Naive B cell (primary cell): Measurements from ENCODE around the gene POU3F2. TPM values are rescaled to one million over a fixed set of nuclear protein-coding genes. Genes with fewer than 3 reads are reported as not detected.

Experiments
- ATAC-seq, 2 donors: fragments of 150-1000 bp; cut with Tn5 transposase; 2 replicates each; pipeline ENCODE4 v1.10.0; 2021; ENCODE audit warnings: low read depth in 2 of 2, mild to moderate bottlenecking in 2 of 2, moderate library complexity in 2 of 2
- DNase-seq: peaks from one replicate; pipeline ENCODE4 v3.0.0; 2022
- H3K27ac Mint-ChIP-seq, 6 donors: one replicate each; pipeline ENCODE4 v1.8.0; 2020 to 2022; ENCODE audit warnings: mild to moderate bottlenecking in 6 of 6, mixed read lengths in 6 of 6, moderate library complexity in 5 of 6, inconsistent platforms in 2 of 6
- H3K27me3 Mint-ChIP-seq, 3 donors: one replicate each; pipeline ENCODE4 v1.8.0; 2021 to 2022; ENCODE audit warnings: mixed read lengths in 3 of 3, mild to moderate bottlenecking in 1 of 3
- H3K36me3 Mint-ChIP-seq, 2 donors: one replicate each; pipeline ENCODE4 v1.8.0; 2020 to 2022; ENCODE audit warnings: mixed read lengths in 2 of 2, inconsistent platforms in 1 of 2, mild to moderate bottlenecking in 1 of 2
- H3K4me1 Mint-ChIP-seq, 3 donors: one replicate each; pipeline ENCODE4 v1.8.0; 2020 to 2022; ENCODE audit warnings: mixed read lengths in 3 of 3, inconsistent platforms in 1 of 3, mild to moderate bottlenecking in 1 of 3, moderate library complexity in 1 of 3
- H3K4me3 Mint-ChIP-seq, 8 donors: one replicate each; pipeline ENCODE4 v1.8.0; 2020 to 2022; ENCODE audit warnings: mild to moderate bottlenecking in 8 of 8, mixed read lengths in 8 of 8, moderate library complexity in 8 of 8, inconsistent platforms in 2 of 8
- H3K9me3 Mint-ChIP-seq, 7 donors: one replicate each; pipeline ENCODE4 v1.8.0; 2020 to 2022; ENCODE audit warnings: mixed read lengths in 7 of 7, mild to moderate bottlenecking in 5 of 7, inconsistent platforms in 2 of 7, moderate library complexity in 1 of 7
- polyA plus RNA-seq, 6 donors: library from polyadenylated mRNA; unstranded; fragments of 300-500 nt; fragmentation: Illumina TruSeq; gene quantifications; one replicate each; pipeline ENCODE4 v1.2.3, GENCODE V29; 2021; ENCODE audit warnings: low read depth in 6 of 6

POU3F2 gene
- polyA plus RNA-seq, 6 donors from 2014 or later, result not detected

DNA sequence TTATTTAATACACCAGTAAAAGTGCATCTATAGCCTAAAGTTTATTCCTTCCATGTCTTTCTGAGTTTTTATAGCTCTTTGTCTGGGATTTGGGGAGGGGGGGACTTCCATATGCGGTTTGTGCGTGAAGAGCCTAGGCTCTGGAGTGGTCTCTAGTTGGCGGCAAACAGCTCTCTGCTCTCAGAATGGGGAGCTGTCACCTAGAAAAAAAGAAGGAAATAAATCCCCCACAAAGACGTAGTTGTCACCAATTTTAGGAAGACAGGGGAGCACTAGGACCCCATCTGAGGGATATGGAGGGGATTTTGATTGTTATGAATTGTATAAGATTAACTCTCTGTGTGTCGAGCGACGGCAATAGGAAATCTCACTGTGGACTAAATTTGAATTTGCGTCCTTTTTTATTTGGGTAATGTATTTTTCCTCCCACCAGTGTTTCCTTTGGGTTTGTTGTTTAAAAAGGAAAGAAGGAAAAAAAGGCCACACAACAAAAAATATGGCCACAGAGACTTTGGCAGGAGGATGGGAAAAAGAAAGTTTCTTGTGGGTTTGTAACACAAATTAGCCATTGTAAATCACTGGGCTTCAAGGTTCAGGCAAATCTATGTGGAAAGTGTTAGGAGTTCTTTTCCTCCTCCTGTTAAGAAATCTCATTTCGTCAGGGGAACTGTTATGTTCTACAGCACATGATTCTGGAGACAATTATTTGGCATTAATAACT, 7.4 kb downstream of the POU3F2 start:
- H3K4me3 Mint-ChIP-seq, result peak overlapping the region in 1 of 8 donors; percentile 13
- H3K36me3 Mint-ChIP-seq, result no peaks in the 10 kb centered on the region
- peak overlapping the region in 2 of 6 donors; percentile 44 to 88 for H3K27ac Mint-ChIP-seq
- H3K27me3 Mint-ChIP-seq, result peaks cover 84 to 93% (median 90%) of the 10 kb centered on the region in 3 donors
- H3K4me1 Mint-ChIP-seq, result peaks cover 26 to 36% (median 32%) of the 10 kb centered on the region in 3 donors
- ATAC-seq (no peak), DNase-seq (no peak)
- peaks cover 0 to 3% (median 1%) of the 10 kb centered on the region in 7 donors for H3K9me3 Mint-ChIP-seq

DNA sequence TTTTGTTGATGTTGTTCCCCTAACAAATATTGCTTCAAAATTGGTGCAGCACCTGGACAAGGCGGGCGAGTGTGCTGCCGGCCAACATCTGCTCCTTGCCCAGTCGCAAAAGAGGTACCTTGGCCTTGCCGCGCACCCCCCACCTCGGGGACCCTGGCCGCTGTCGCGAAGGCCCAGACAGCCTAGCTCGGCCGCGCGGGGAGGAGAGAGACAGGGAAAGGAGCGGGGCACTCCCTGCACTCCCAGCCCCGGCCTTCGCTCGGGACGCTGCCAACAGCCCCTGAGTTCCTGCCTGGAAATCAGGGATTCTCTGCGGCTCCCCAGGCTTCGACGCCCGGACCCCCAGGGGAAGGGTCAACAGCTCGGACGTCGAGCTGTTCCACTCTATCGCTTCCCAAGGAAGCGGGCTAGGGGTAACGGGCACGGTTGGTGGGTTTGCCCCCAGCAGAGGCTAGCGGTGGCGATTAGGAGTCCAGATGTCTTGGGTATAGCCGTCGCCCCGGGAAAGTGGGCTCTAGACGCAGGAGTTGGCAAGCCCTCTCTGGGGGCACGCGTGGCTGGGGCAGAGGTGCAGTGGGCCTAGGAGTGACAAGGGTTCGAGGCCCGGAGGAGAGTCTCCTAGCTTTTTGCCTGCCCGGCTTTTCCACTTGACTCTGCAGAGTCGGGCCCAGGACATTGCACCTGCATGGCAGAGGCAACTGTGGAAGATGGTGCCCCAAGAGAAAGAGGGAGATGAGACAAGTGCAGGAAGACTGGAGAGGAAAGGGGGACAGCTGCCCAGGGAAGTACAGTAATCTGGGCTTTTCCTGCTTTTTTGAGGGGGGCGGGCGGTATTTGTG, 8.2 kb downstream of the POU3F2 start:
- H3K27me3 Mint-ChIP-seq, result peaks cover 85 to 93% (median 90%) of the 10 kb centered on the region in 3 donors
- ATAC-seq (no peak), DNase-seq (no peak)
- H3K36me3 Mint-ChIP-seq, result no peaks in the 10 kb centered on the region
- H3K4me3 Mint-ChIP-seq, result peak overlapping the region in 5 of 8 donors; percentile 13 to 79 (median 42)
- H3K27ac Mint-ChIP-seq, result peak overlapping the region in 5 of 6 donors; percentile 7 to 85 (median 36)
- peaks cover 0 to 3% (median 0%) of the 10 kb centered on the region in 7 donors for H3K9me3 Mint-ChIP-seq
- peaks cover 32 to 38% (median 32%) of the 10 kb centered on the region in 3 donors for H3K4me1 Mint-ChIP-seq

DNA sequence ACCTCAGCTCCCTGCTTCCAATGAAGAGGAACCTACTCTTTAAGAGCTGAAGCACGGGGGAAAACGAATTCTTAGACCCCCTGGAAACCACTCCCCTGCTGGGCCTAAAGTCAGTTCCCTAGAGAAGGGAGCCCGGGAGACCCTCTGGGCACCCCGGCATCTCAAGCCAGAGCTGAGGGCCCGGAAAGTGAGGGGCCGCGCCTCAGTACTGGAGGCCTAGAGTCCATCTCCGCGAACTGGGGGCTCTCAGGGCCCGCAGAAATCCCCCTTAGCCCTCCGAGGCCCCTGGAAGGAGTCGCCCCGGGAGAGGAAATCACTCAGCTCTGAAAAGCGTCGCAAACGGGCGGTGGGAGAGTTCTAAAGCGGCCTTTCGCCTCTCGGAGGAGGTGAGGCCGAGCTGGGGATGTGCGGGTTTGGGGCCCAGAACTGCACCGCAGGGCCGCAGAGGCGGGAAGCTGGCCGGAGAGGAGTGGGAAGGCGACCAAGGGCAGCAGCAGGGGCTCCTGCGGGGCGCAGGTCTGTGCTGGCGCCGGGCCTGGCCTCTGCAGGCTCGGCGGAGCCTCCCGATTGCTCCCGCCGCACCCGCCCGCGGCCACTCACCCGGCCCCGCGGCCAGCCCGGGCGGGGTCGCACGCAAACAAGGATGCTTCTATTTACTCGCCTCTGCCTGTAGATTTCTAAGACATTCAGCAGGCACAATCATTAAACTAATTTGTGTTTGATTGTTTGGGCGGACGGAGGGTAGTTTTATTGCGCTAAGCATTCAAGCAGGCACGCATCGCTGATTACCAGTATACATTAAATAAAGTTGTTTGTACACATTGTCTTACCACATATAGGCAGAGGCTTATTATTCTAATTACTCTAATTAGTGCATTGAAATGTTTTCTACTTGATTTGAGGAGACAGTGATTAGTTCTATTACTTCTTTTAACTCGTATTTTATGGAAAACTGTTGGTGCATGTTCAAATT, 9.2 kb downstream of the POU3F2 start:
- ATAC-seq (no peak), DNase-seq (no peak)
- Mint-ChIP-seq H3K4me1 (peaks cover 32 to 48% (median 35%) of the 10 kb centered on the region in 3 donors), H3K27me3 (peaks cover 80 to 92% (median 90%) of the 10 kb centered on the region in 3 donors), H3K36me3 (peaks cover under 1 to 2% of the 10 kb centered on the region in 2 donors), H3K9me3 (peaks cover 0 to 3% (median 0%) of the 10 kb centered on the region in 7 donors), H3K27ac (peak overlapping the region in 5 of 6 donors; percentile 0 to 97 (median 50)), H3K4me3 (peak overlapping the region in 7 of 8 donors; percentile 4 to 79 (median 51))

DNA sequence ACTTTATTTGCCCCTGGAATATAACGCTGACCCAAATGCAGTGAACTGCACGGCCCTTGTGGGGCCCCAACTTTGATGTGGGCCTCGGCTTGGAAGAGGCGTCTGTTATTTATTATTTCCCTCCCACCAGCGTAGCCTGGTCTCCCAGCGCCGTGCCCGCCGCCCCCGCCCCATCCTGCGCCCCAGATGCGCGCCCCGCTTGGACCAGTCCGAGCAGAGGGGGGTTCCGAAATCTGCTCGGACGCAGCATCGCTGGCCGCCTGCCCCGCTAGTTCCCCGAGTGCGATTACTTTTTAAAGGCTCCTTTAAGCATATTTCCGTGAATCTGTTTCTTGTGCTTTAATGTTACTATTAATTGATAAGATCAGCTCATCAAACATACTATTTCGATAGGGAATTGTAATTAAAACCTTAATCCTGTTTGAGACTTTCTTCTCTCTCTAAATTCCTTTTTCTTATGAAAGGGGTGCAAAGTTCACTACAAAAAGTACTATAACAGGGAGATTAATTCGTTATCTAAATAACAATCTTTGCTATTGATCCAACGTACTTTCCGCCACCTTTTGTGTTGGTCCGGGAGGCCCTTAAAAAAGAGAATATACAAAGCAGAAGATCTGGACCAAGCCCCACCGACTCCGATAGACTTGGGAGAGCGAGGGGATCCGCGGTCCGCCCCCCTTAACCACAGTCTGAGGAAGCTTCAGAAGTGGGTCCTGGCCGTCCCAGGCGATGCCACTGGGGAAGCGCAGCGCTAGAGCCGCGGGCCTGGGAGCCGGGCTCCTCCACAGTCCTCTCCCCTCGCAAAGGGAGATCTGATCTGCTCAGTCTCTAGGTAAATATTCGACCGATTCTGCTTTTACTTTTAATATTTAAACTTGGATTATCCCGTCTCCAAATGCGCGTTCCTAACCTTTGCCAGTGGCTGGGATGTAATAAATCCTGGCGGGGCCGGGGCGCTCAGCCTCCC, 10.2 kb downstream of the POU3F2 start:
- H3K9me3 Mint-ChIP-seq, result peaks cover 0 to 3% (median 0%) of the 10 kb centered on the region in 7 donors
- peak overlapping the region in 3 of 6 donors; percentile 56 to 88 (median 57) for H3K27ac Mint-ChIP-seq
- ATAC-seq (no peak), DNase-seq (no peak)
- peaks cover 32 to 49% (median 40%) of the 10 kb centered on the region in 3 donors for H3K4me1 Mint-ChIP-seq
- H3K36me3 Mint-ChIP-seq, result peaks cover 7 to 10% of the 10 kb centered on the region in 2 donors
- peak overlapping the region; percentile 2 to 81 (median 68) for H3K4me3 Mint-ChIP-seq
- H3K27me3 Mint-ChIP-seq, result peaks cover 80 to 95% (median 95%) of the 10 kb centered on the region in 3 donors

DNA sequence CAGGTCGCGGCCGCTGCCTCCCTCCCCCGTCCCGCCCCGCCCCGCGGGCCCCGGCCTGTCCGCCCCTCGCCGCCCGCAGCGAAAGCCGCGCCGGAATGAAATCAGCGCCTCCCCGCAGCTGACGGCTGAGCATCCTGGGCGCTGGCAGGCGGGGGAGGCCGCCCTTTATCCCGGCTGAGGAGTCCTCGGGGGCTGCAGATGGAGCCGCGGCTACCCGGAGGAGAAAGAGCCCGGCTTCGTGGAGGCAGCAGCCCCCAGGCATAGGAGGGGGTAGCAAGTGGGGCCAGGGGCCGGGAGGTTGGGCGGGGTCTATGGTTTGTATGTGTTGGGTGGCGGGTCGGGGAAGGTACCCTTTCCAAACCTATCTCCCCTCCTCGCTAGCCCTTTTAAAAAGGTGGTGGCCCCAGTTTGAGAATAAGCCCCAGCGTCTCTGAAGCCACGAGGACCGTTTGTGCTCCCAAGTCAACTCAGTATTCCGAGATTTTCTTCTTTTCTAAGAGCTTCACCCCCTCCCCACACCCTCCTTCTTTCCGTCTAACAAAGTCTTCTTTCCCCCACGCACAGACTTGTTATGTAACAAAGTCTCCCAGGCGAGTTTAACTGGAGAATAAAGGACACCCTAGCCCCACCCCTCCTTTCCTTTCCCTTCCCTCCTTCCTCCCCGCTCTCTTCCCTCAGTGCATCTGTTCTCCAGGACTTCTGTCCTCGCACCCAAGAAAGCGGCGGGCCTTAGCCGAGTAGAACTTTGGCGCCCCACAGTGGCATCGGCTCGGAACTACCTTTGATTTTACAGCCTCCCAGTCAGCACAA, 11.0 kb downstream of the POU3F2 start:
- H3K27me3 Mint-ChIP-seq, result peaks cover 71 to 93% (median 90%) of the 10 kb centered on the region in 3 donors
- ATAC-seq (peak; percentile 58 to 68), DNase-seq (peak; percentile 58)
- H3K4me3 Mint-ChIP-seq, result peak overlapping the region; percentile 42 to 92 (median 86)
- H3K4me1 Mint-ChIP-seq, result peaks cover 32 to 49% (median 40%) of the 10 kb centered on the region in 3 donors
- peaks cover 7 to 10% of the 10 kb centered on the region in 2 donors for H3K36me3 Mint-ChIP-seq
- peaks cover 0 to 3% (median 0%) of the 10 kb centered on the region in 7 donors for H3K9me3 Mint-ChIP-seq
- H3K27ac Mint-ChIP-seq, result peak overlapping the region in 3 of 6 donors; percentile 9 to 93 (median 81)

DNA sequence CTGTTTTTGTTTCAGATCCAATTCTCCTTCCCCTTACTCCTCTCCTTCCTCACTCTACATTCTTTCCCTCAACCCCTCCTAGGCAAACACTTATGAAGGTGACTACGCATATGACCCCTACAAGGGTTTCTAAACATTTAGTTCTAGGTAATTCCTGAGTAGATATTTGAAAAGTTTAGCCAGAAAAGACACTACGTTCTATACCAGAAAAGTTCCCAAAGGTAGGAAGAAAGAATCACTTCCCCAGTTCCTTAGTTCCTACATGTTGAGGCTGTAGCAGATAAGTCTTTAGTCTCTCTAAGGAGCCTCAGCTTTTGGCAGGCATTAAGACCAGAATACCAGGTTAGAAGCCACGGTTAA, 11.6 kb downstream of the POU3F2 start:
- peaks cover 0 to 3% (median 0%) of the 10 kb centered on the region in 7 donors for H3K9me3 Mint-ChIP-seq
- H3K4me3 Mint-ChIP-seq, result peak overlapping the region; percentile 42 to 92 (median 86)
- no peak for DNase-seq
- H3K27me3 Mint-ChIP-seq, result peaks cover 65 to 87% (median 84%) of the 10 kb centered on the region in 3 donors
- H3K4me1 Mint-ChIP-seq, result peaks cover 32 to 49% (median 40%) of the 10 kb centered on the region in 3 donors
- H3K27ac Mint-ChIP-seq, result peak overlapping the region in 2 of 6 donors; percentile 9 to 81
- ATAC-seq, result no peak
- H3K36me3 Mint-ChIP-seq, result peaks cover 7 to 10% of the 10 kb centered on the region in 2 donors

DNA sequence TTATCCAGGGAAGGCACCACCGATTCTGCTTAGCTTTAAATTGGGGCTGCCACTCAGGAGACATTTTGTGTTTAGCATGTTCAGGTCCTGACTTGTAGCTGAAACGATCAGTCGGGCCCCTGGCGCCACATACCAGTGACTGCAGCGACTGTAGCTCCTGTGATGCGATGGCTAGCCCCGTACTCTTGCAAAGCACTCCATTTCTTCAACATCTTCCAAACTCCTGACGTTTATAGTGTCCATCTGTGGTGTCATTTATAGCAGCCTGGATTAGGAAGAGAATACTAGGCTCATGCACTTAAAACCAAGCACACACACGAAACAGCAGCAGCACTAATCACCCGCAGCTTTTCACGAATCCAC, 13.0 kb downstream of the POU3F2 start:
- H3K36me3 Mint-ChIP-seq, result peaks cover 7 to 10% of the 10 kb centered on the region in 2 donors
- ATAC-seq, result no peak
- H3K9me3 Mint-ChIP-seq, result peaks cover 0 to 3% (median 0%) of the 10 kb centered on the region in 7 donors
- H3K4me3 Mint-ChIP-seq, result peak overlapping the region in 6 of 8 donors; percentile 5 to 72 (median 33)
- peaks cover 25 to 46% (median 40%) of the 10 kb centered on the region in 3 donors for H3K4me1 Mint-ChIP-seq
- H3K27me3 Mint-ChIP-seq, result peaks cover 52 to 74% (median 73%) of the 10 kb centered on the region in 3 donors
- H3K27ac Mint-ChIP-seq, result no peak overlapping the region
- DNase-seq, result no peak

DNA sequence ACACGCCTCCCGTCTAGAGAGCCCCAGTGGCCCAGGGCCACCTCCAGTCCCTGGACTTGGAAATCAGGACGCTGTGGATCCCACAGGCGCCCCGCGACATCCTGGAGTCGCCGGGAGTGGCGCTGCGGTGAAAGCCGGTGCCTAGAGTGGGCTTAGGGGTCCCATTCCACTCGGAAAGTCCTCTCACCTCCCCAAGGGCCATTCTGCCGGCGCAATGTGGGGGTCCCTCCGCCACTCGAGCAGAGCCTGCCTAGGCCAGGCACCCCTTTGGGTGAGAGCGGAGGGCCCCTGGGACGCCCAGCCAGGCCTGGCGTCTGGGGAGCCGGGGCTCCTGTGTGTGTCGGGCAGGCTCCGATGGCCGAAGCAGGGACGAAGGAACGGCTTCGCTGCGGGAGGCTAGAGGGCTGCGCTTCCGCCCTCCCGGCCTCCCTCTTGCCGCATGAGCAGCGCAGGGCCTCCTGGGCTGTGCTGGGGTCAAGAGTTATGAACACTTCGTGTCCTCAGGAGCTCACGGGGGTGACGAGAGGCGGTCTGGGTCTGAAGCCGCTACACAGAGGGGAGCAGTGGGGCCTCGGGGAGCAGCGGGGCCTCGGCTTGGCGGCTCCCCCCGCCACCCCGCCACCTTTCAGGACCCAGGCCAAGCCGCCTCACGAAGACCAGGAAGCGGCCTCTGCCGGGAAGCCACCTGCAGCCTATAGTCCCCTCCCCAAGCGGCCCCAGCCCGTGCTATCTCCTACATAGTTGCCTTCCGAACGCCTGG, 13.6 kb downstream of the POU3F2 start:
- Mint-ChIP-seq H3K4me3 (peak overlapping the region in 5 of 8 donors; percentile 26 to 72 (median 53)), H3K4me1 (peaks cover 22 to 41% (median 37%) of the 10 kb centered on the region in 3 donors), H3K9me3 (peaks cover 0 to 3% (median 0%) of the 10 kb centered on the region in 7 donors), H3K27ac (peak overlapping the region in 2 of 6 donors; percentile 24 to 56), H3K36me3 (peaks cover 7 to 10% of the 10 kb centered on the region in 2 donors), H3K27me3 (peaks cover 49 to 69% (median 68%) of the 10 kb centered on the region in 3 donors)
- ATAC-seq (peak; percentile 17 to 24), DNase-seq (no peak)

DNA sequence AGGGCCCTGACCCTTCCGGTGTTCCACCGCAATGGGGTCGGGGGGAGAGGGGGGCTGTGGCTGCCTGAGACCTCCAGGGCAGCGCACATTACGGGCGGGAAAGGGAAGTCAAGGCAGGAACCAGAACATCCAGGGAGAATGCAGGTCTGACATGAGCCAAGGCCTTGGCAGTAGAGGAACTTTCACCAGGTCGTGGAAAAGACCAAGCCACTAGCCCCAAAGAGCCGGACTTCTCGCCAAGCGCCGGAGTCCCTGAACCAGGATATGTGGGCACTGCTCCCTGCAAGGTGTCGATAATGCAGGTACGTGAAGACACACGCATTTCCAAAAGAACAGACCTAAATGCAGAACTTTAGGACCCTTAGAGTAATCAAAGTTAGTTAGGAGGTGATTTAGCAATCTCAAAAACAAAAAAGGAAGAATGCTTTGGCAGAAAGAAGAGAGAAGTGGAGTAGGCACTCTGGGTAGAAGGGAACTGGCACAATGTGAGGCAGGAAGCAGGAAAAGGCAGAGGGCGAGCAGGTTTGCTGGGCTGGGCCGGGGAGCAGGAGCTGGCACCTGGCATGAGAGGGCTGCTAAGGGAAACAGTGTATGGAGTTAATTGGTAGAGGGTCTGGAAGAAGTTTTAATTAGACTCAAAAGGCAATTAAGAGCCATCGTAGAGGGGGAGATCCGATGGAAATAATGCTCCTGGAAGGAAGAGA, 14.3 kb downstream of the POU3F2 start:
- Mint-ChIP-seq H3K27ac (peak overlapping the region in 2 of 6 donors; percentile 24 to 51), H3K4me1 (peaks cover 17 to 34% (median 32%) of the 10 kb centered on the region in 3 donors), H3K27me3 (peaks cover 44 to 61% (median 60%) of the 10 kb centered on the region in 3 donors), H3K36me3 (peaks cover 7 to 10% of the 10 kb centered on the region in 2 donors), H3K4me3 (peak overlapping the region in 4 of 8 donors; percentile 26 to 51 (median 38)), H3K9me3 (peaks cover 0 to 3% (median 0%) of the 10 kb centered on the region in 7 donors)
- ATAC-seq (no peak), DNase-seq (no peak)

DNA sequence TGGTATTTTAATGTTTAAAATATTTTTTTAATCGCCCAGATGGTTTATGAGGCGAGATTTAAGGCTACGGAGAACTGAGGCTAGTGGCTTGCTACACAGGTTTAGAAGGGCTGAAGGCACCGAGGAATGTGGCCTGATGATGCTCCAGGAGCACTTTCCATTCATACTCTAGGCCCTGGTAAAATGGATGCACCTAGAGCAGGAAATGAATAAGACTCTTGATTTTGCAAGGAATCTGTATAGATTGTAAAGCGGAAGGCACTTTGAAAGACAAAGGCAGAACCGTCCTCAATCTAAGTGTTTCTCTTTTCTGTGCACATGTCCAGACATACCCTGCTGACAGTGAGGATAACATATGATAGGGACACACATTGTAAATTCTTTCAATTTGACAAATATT, 30.1 kb downstream of the POU3F2 start:
- Mint-ChIP-seq H3K4me1 (no peaks in the 10 kb centered on the region), H3K36me3 (peaks cover 8 to 13% of the 10 kb centered on the region in 2 donors), H3K27ac (no peak overlapping the region), H3K27me3 (no peaks in the 10 kb centered on the region), H3K4me3 (no peak overlapping the region), H3K9me3 (peaks cover 0 to 2% (median 0%) of the 10 kb centered on the region in 7 donors)
- DNase-seq (no peak), ATAC-seq (no peak)
